ENCODE results near the gene CTNNA2.
"Not testable (repeated sequence)": the region's sequence is repeated elsewhere in the genome, so short reads cannot be mapped to it uniquely, and the experiment has no call there.

The CTNNA2 gene

DNA sequence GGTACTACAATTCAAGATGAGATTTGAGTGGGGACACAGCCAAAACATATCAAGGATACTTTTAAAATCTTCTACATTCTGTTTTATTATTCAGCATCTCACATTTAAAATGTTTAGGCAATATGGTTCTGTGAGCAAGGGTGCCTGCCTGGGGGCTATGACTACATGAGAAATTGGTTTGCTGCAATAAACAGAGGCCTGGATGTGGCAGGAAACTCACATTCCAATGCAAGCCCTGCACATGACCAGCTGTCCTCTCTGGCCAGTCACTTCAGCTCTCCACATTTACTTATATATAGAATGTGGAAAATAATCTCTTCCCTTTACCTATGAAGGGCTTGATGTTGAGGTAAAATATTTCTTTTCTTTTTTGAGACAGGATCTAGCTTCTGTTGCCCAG is 598.3 kb downstream of the CTNNA2 start:
- no peak for DNase-seq

DNA sequence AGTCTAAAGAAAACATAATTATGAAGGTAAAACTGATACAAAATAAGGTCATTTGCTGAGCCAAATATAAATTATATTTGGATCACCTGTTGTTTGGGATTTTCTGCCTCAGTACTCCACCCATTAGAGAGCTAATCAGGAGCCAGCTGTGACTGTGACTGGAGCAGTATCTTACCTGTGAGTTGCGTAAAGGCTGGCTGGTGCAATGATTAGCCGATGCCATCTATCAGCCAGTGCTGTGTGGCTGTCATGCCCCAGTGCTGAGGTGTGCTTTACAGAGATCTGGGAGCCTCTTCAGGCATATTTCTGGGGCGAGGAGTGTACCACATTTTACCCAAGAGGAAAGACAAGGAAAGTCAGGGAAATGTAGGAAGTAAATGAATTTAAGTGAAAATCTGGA is 599.9 kb downstream of the CTNNA2 start:
- no peak for DNase-seq

DNA sequence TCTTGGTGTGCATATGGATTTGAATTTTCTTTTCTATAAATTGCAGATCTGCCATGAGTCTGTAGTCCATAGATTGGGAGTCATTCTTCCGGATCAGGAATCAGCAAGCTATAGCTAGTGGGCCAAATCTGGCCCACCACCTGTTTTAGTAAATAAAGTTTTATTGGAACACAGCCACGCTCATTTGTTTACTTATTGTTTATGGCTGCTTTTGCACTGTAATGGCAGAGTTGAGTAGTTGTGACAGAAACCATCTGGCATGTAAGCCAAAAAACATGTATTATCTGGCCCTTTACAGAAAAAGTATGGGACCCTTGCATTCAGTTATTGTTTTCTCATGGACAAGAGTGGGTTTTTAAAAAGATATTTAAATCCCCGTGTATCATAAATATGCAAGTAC is 600.5 kb downstream of the CTNNA2 start:
- no peak for DNase-seq

DNA sequence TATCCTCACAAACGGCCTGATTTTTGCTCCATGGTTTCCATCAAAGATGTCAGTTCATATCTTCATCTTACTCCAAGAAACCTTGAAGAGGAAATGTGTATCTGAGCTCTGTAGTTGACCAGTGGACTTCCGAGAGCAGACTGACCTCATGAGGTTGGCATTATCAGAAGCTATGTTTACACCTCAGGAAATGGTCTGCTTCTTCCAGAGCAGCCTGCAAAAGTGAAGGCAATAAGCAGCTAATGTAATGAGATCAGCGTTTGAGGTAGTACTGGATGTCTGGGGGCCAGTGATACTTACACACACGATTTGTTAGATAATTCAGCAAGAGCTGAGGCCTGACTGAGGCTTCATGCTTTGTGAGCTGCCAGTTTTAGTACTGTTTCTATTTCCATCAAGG is 602.0 kb downstream of the CTNNA2 start:
- DNase-seq, result no peak

DNA sequence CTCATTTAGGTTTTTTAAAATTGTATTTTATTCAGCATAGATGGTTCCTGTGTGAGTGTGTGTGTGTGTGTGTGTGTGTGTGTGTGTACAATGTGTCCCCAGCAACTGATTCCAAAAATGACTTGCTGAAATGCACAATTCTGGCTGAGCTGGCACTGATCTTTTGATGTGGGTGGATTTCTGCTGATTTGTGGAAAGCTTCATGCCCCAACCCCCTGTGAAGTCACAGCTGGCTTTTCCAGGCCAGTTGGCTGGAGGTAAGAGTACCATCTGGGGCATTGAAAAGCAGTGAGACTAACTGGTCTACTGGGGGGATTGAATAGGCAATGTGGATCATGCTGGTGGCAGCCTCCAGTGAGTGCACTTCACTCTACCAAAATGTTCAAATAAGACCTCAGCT is 604.5 kb downstream of the CTNNA2 start:
- no peak for DNase-seq

DNA sequence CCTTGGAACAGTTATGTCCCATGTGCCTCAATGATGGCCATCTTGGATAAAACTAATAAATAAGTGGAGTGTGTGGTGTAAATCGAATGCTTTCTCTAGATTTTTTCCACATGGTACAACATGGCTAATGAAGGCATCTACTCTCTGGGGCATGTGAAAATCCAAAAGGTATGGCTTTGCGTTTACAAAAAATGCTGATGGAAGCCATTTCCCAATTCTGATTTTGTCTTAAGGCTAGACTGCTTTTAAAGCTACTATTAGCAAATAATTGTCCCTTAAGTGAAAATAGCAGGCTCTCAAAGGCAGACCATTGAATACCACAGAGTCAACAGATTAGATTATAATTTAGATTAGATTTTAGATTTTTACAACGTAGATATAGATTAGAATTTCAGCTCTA is 608.0 kb downstream of the CTNNA2 start:
- no peak for DNase-seq

DNA sequence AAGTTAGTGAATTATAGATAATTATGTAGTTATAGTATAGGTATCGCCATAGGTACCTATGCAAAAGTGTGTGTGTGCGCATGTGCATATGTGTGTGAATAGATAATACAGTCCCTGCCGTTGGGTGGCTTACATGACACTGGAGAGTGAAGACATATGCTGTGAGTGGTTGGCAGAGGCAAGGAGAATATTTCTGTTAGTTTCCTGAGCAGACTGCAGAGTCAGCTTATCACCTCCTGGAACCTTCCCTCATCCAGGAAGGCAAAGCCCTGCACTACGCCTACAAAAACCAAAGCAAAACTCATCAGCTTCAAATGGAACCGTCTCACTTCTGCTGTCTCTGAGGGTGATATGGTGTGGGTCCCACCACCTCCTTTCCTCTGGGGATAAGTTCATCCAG is 609.8 kb downstream of the CTNNA2 start:
- DNase-seq, result no peak

DNA sequence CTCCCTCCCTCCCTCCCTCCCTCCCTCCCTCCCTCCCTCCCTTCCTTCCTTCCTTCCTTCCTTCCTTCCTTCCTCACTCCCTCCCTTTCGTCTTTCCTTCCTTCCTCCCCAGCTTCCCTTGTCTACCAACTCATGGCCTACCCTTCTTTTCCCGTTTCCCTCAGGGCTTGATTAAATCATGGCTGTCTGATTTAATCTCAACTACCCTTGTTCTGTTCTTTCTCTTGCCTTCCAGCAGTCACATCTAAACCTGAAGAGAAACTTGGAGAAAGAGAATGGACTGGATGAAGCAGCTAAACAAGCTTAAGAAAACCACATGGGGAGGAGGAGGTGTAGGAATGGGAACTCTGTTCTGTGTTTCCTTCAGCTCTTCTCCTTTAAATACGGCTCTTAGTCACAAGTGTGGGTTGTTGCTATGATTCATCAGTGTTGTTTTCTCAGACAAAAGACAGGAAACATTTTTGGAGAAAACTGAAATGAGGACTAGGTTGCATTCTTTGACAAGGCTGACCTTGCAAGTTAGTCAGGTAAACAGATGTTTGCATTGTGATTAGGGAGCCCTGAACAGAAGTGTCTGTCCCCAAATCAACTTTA is 613.8 kb downstream of the CTNNA2 start:
- DNase-seq, result no peak

DNA sequence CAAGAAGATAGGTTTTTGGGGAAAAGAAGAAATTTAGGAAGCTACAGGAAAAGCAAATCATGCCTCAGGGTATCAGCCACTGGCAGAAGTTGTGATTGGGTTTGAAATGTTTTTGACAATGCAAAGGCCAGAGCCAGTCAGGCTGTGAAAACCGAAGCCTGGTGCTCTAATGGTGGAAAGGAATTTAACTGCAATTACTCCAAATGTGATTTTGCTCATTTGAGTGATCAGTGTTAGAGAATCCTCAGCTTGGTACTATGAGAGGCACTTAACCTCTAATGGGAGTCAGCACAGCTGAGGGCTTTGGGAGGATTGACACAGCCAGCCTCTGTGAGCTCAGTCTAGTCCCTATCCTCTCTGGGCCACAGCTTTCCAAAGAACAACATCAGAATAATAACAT is 615.2 kb downstream of the CTNNA2 start:
- no peak for DNase-seq

DNA sequence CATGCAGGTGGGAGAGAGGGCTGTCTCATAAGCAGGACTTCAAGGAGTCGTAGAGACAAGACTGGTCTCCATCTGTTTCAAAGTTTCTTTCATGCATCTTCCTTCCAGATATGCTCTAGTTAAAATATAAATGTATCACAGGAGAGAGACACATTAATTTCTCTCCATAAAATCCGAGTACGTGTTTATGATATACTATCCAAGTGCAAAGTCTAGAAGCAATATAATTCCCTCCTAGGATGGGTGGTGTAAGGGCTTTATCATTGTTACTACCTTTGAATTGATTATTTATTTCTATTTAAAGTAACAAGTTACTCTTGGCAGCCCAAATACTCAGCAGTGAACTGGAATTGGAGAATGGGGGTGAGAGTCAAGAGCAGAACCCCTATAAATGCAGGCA is 619.4 kb downstream of the CTNNA2 start:
- DNase-seq, result no peak

DNA sequence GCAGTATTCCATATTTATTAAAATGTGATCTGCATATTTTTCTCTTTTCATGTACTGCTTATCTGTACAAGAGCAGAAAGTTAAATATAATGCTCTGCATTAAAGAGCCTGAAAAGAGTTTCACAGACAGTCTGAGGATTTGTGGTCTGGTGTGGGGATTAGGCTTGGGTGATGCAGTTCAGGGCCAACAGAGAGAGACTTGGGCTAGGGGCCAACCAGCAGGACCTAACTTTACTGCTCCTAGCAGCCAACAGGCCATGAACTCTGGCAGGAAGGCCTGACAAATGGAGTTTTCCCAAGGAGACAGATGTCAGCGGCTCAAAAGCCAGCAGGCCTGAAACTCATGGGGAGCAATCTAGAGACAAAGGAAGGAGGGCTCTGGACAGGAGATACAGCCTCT is 622.1 kb downstream of the CTNNA2 start:
- DNase-seq, result no peak

DNA sequence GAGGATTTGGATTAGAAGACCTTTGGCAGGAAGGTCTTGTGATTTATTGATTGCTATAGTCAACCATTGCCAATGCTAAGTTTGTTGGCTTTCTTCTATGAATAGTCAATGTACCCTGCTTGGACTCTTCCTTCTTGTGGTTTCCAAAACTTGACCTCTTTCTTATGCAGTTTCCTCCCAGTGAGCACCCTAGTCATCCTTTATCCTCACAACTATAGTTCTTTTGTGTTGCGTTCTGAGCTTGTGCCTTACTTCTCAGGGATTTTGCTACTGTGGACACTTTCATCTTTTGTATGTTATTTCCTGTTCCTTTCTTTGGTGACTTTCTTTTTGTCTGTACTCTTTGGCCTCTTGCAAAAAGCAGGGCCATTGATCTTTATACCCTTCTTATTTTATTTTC is 623.5 kb downstream of the CTNNA2 start:
- no peak for DNase-seq

DNA sequence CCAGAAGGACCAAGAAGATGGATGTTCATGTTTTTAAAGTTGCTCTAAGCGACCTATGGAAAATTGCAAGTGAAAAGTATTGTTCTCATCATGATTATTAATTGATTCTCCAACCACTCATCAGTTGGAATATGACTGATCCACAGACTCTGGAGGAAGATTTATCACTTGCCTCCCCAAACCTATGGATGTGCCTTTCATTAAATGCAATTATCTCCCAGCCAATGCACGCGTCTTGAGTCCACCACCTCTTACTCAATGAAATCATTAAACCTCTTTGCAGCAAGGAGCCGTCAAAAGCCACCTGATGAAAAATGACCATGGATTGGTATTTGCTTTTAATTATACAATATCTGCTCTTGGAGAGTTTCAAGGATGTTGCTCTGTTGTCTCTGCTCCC is 626.1 kb downstream of the CTNNA2 start:
- no peak for DNase-seq

DNA sequence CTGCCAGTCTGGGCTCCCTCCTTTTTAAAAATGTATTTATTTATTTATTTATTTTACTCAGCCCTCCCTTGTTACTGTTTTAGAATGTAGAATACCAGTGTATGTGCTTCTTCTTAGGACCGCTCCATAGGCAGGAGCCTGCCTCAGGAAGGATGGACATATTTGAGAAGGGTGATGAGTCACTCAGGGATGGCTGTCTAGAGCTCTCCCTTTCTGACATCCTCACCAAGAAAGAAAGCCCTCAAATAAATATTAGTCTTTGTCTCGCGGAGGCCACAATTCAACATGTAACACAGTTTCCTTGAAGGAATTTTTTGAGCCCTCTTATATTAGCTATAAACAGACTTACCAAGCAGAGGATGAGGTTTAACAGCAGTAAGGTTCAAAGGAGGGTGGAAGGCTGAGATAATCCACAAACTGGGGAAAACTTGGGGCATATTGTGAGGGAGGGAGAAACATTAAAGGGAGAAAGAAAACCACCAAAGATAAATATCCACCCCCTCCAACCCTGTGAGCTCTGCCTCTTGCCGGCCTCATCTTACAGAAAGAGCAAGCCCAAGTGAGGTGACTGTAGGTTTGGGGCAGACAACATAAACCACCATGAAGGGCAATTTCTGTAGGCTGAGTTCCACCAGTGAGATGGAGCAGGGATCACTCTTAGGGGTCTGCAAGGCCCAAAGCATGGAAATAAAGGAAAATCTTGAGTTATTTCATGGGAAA is 628.3 kb downstream of the CTNNA2 start:
- no peak for DNase-seq

DNA sequence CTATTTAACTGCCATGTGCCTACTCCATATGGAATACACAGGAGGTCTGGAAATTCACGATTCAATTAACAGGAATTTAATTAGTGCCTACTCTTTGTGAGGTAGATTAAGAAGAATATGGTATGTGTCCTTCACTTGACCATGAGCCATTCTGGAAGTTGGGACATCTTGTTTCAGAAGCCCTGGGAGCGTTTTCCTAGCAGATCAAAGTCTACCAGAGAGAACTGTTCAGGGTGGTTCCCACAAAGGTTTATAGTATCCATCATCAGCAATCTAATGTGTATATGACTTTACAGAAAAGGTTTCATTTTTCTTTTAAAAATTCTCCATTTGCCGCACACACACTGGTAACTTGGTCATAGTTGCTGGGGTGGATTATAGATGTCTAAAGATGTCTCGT is 632.6 kb downstream of the CTNNA2 start:
- no peak for DNase-seq

DNA sequence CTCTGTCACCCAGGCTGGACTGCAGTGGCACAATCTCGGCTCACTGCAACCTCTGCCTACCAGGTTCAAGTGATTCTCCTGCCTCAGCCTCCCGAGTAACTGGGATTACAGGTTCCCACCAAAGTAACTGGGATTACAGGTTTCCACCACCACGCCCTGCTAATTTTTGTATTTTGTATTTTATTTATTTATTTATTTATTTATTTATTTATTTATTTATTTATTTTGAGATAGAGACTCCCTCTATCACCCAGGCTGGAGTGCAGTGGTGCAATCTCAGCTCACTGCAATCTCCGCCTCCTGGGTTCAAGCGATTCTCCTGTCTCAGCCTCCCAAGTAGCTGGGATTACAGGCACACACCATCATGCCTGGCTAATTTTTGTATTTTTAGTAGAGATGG is 633.9 kb downstream of the CTNNA2 start:
- DNase-seq, result not testable (repeated sequence)

DNA sequence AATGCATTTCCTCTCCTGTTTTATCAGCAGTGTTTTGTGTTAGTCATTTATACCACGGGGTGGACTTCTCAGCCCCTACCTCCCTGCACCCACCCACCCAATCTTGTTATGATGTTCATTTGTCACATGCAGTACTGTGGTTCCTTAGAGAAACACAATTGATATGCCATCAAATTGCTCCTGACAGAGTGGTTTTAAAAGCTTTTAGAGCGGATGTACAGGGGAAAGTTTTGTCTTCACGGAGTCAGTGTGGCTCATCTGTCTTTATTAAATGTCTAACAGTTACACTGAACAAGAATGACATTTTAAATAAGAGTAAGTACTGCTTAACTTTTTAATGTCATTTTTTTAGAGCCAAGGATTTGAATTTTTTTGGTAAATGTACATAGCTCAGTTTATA is 634.8 kb downstream of the CTNNA2 start:
- DNase-seq, result no peak

DNA sequence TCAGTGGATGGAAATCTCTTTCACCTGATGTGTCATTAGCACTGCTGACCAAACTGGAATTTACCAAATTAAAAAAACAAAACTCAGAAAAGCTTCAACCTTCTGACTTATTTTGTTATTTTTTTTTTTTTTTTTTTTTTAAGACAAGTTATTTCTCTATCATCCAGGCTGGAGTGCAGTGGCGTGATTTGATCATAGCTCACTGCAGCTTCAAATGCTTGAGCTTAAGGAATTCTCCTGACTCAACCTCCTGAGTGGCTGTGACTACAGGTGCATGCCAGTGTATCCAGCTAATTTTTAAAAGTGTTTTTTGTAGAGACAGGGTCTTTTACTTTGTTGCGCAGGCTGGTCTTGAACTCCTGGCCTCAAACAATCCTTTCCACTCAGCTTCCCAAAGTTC is 636.1 kb downstream of the CTNNA2 start:
- no peak for DNase-seq

DNA sequence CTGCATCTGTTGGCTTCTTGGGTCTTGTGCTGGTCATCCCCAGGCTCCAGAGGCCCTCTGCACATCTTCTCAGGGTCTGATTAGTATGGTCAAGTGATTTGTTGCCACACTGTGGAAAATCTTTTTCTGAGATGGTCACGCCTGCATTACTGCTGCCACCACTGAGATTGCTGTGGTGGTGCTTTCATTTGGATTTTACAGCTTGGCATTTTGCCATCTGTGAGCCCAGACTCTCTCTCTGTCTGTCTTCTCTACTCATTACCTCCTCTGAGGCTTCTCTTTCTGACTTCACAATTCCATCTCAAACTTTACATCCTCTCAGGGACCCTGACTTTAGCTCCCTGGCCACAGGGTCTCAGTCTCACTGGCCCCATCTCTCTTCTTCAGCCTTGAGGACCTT is 637.1 kb downstream of the CTNNA2 start:
- DNase-seq, result no peak

DNA sequence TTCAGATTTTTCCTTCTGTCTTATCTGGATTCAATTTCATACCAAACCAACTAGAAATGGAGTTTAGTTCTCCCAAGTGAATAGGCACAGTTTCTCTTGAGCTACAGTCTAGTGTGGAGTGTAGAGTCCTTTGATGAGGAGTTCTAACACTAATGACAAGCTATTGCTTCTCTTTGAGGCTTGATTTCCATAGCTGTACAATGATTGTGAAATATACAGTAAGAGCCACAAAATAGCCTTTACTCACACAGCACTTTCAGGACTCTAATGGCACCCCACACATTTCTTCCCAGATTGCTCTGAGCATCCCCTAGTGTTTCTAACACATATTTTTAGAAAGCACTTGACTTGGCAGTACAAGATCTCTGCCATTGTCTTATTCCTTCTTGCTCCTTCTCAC is 638.4 kb downstream of the CTNNA2 start:
- no peak for DNase-seq

DNA sequence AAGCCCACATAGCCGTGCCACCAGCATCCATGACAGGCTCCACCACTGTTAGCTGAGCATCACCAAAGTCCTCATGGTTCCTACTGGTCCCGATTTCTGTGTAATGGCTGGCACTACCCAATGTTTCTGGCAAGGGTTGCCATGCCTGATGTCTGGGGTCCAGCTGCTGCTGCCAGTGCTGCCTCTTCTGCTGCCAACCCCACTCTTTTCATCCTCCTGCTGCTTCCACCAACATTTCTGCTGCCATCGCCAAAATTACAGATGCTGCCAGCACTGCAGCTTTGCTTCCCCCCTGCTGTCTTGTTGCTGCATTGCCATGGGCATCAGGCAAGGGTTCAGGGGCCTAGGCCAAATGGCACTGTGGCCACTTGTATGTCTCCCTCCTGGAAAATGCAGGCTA is 638.8 kb downstream of the CTNNA2 start:
- no peak for DNase-seq

DNA sequence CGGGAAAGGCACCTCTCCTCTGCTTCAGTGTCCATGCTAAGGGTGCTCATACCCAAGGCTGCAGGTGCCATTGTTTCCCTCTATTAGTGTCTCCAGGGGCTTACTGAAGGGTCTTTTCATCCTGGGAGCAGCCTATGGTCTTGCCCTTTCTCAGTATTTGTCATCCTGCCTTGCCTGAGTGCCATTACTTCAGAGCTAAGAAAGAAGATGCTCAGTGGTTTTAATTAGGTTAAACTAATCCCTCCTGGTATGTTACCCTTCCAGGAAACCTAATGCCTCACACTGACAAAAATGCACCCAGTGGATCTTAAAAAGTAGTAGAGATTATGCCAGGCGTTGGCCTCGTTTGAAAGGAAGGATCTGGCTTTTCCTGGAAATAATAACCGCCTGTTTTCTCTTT is 640.3 kb downstream of the CTNNA2 start:
- no peak for DNase-seq

DNA sequence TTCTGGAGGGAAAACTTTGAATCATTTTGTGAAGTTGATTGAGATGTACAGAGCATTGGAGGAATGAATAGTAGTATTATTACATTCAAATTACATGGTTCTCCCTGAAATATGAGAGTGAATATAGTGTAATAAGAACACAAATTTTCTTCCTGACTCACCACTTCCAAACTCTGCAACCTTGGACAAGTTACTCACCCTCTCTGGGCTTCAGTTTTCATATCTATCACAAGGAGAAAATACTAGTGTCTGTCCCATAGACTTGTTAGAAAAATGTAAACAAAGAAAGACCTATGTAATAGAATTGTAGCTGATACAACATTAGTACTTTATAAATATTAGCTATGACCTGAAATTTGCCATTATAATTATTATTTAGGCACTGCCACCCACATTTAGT is 640.9 kb downstream of the CTNNA2 start:
- DNase-seq, result no peak

DNA sequence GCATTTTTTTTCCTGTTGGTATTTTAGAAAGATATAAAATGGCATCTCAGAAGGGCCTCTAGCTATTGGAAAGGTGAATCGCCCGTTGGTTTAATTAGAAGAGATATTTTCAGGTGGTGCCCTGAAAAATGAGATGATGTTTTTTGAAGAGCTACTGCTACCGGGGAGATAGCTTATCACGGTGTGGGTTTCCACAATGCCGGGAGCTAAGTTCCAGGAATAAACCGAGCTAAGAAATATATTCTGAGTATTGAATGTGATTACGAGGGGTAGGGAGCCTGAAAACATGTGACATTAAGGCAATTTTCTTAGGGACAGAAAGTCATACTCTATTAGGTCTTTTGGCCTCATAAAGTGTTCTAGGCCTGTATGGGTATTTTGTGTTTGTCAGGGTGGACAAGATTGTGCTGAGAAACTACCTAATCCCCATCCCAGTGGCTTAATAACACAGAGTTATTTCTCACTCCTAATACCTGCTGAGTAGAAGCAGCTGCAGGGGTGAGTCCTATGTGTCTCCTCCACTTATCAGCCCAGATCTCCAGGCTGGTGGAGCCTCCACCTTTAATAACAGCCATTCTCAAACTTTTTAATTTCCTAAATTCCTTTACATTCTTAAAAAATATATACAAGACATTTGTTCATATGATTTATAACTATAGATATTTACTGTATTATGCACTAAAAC is 641.5 kb downstream of the CTNNA2 start:
- DNase-seq, result no peak

DNA sequence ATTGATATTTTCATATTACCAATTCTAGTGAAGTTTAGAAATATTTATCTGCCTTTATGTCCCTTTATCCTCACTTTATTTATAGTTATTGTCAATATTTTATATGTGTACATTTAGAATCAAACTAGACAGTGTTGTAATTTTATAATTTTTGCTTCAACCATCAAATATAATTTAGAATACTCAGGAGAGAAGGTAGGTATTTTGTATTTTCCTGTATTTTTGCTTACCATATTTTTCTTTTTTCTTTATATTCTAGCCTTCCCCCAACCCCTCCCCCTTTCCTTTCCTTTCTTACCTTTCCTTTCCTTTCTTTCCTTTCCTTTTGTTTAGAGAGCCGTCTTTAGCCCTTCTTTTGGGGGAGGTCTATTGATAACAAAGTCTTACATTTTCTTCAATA is 651.5 kb downstream of the CTNNA2 start:
- no peak for DNase-seq

Data from activated gamma-delta T cell (primary cell).